WTC11 (cell line): ENCODE measurements around the gene RBFOX1.

Experiments used
- CTCF ChIP-seq: fragments of 200-600 bp; IDR thresholded peaks from 2 replicates; pipeline ENCODE4 v1.8.0; 2022; ENCODE audit warnings: antibody characterized with exemption
- FOXK1 ChIP-seq: sonication (generic); formaldehyde crosslinking; IDR thresholded peaks from 2 replicates; pipeline ENCODE4 v1.8.0; 2022; ENCODE audit warnings: mild to moderate bottlenecking, moderate library complexity, missing genetic modification reagents
- MYBL2 ChIP-seq: sonication (generic); formaldehyde crosslinking; IDR thresholded peaks from 2 replicates; pipeline ENCODE4 v1.8.1; 2023; ENCODE audit warnings: mild to moderate bottlenecking, moderate library complexity, missing genetic modification reagents
- SP1 ChIP-seq: sonication (generic); formaldehyde crosslinking; conservative IDR thresholded peaks from 2 replicates; pipeline ENCODE4 v1.8.1; 2022; ENCODE audit warnings: missing genetic modification reagents
- TEAD4 ChIP-seq: sonication (generic); formaldehyde crosslinking; IDR thresholded peaks from 2 replicates; pipeline ENCODE4 v1.8.0; 2022; ENCODE audit warnings: mild to moderate bottlenecking, missing genetic modification reagents
- TF ChIP-seq, protein P1 (sequence below): sonication (generic); formaldehyde crosslinking; IDR thresholded peaks from 2 replicates; pipeline ENCODE4 v1.8.1; 2023; ENCODE audit warnings: mild to moderate bottlenecking, missing genetic modification reagents, moderate library complexity

- no peak for TF ChIP-seq TEAD4 (CRISPR knock-in tag)
- TF ChIP-seq MYBL2 (CRISPR knock-in tag): no peak
- TF ChIP-seq, protein P1, sequence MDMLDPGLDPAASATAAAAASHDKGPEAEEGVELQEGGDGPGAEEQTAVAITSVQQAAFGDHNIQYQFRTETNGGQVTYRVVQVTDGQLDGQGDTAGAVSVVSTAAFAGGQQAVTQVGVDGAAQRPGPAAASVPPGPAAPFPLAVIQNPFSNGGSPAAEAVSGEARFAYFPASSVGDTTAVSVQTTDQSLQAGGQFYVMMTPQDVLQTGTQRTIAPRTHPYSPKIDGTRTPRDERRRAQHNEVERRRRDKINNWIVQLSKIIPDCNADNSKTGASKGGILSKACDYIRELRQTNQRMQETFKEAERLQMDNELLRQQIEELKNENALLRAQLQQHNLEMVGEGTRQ: no peak
- no peak for TF ChIP-seq SP1 (CRISPR knock-in tag)
- TF ChIP-seq CTCF: no peak
- no peak for TF ChIP-seq FOXK1 (CRISPR knock-in tag)
Measured at GRCh38 chr16:7487574-7488323, 155.1 kb downstream of the RBFOX1 start.
